Testis (tissue), 3 donors: Measurements from ENCODE around the gene SLIT3. TPM values are rescaled to one million over a fixed set of nuclear protein-coding genes. Genes with fewer than 3 reads are reported as not detected.

Experiments used
- DNase-seq: peaks from one replicate; pipeline ENCODE4 v3.0.0-alpha.2; 2019
- H3K27ac ChIP-seq, 2 donors: fragments of 200-600 bp; sonication (generic); one replicate each; pipeline ENCODE4 v1.5.1; 2019
- H3K27me3 ChIP-seq: fragments of 200-600 bp; sonication (generic); one replicate; pipeline ENCODE4 v1.5.1; 2019
- H3K36me3 ChIP-seq: fragments of 200-600 bp; sonication (generic); one replicate; pipeline ENCODE4 v1.5.1; 2017; ENCODE audit warnings: low read depth; ENCODE audit errors: missing control alignments
- H3K4me1 ChIP-seq: fragments of 200-600 bp; sonication (generic); one replicate; pipeline ENCODE4 v1.5.1; 2019
- H3K4me3 ChIP-seq, 2 donors: fragments of 200-600 bp; sonication (generic); one replicate each; pipeline ENCODE4 v1.5.1; 2017 to 2019
- H3K9me3 ChIP-seq: fragments of 200-600 bp; sonication (generic); one replicate; pipeline ENCODE4 v1.5.1; 2017
- CTCF ChIP-seq, 3 experiments: fragments of 450-650 bp in 2 of 3; fragments of 200-600 bp in 1 of 3; sonication (generic) in 1 of 3; IDR thresholded peaks; one replicate each; pipeline ENCODE4 v1.5.1; 2016 to 2019; ENCODE audit warnings: antibody characterized with exemption in 3 of 3, mild to moderate bottlenecking in 2 of 3, moderate library complexity in 1 of 3
- POLR2A ChIP-seq: fragments of 450-650 bp; IDR thresholded peaks from one replicate; pipeline ENCODE4 v1.6.1; 2017; ENCODE audit warnings: antibody characterized with exemption, mild to moderate bottlenecking, moderate library complexity
- WGBS, 2 donors: methylation state at CpG; one replicate each; pipeline ENCODE4 v1.1.5; 2018; 5-methylcytosine and 5-hydroxymethylcytosine counted together
- intact Hi-C: fragments of 100-400 bp; cut with DNase I; formaldehyde crosslinking; loops from one replicate; pipeline ENCODE4 v1.15.1; 2023; ENCODE audit warnings: low total_unique reads
- polyA plus RNA-seq: library from polyadenylated mRNA; stranded (reverse); fragments of 350-450 nt; fragmentation: Illumina TruSeq; extraction: RNeasy Lipid Tissue Mini Kit (QIAGEN cat#74804); gene quantifications from one replicate; pipeline ENCODE4 v1.2.3, GENCODE V29; 2014; ENCODE audit warnings: low read depth, low replicate concordance; ENCODE audit not compliant: insufficient read depth
- total RNA-seq, 2 donors: library from RNA; depleted of rRNA; stranded (reverse); fragments of >200 nt; gene quantifications; one replicate each; pipeline ENCODE4 v1.2.3, GENCODE V29; 2016

SLIT3 gene
- total and polyA plus RNA-seq, 3 donors from 2014 or later, result 4.8 to 23.2 (median 7.8) TPM

GRCh38 chr5:169258372-169259000, 42.5 kb downstream of the SLIT3 start:
- intact Hi-C loops, result no loop called here
- Histone ChIP-seq H3K27ac (no peak overlapping the region), H3K4me1 (no peaks in the 10 kb centered on the region), H3K9me3 (no peaks in the 10 kb centered on the region), H3K27me3 (no peaks in the 10 kb centered on the region), H3K36me3 (no peaks in the 10 kb centered on the region), H3K4me3 (no peak overlapping the region)
- no peak for DNase-seq
- WGBS, 2 donors, result 91 to 94% methylated on average over 1 of the region's 1 CpG
- TF ChIP-seq POLR2A, result no peak
- no peak for TF ChIP-seq CTCF (IDR thresholded peaks at IDR 0.05)

GRCh38 chr5:169256191-169256590, 44.7 kb downstream of the SLIT3 start:
- intact Hi-C loops, result no loop called here
- no peaks in the 10 kb centered on the region for H3K36me3 ChIP-seq

GRCh38 chr5:169253071-169253470, 47.9 kb downstream of the SLIT3 start:
- Histone ChIP-seq H3K4me3 (no peak overlapping the region), H3K27ac (no peak overlapping the region), H3K36me3 (no peaks in the 10 kb centered on the region), H3K27me3 (no peaks in the 10 kb centered on the region), H3K9me3 (no peaks in the 10 kb centered on the region), H3K4me1 (peaks cover 6% of the 10 kb centered on the region)
- intact Hi-C loops, result no loop called here
- no peak for TF ChIP-seq POLR2A
- DNase-seq, result no peak
- WGBS, 2 donors, result 91 to 96% methylated on average over 3 of the region's 3 CpGs

More at GRCh38 chr5:169256191-169256590, 44.7 kb downstream of the SLIT3 start:
- Histone ChIP-seq H3K27me3 (no peaks in the 10 kb centered on the region), H3K4me1 (no peaks in the 10 kb centered on the region), H3K27ac (no peak overlapping the region), H3K4me3 (no peak overlapping the region), H3K9me3 (no peaks in the 10 kb centered on the region)
- DNase-seq, result no peak
- WGBS, 2 donors, result 93 to 97% methylated on average over 5 of the region's 5 CpGs
- TF ChIP-seq POLR2A (no peak), CTCF (IDR thresholded peaks at IDR 0.05) (no peak)

- peaks cover 6% of the 10 kb centered on the region for H3K4me1 ChIP-seq
- no peak overlapping the region for H3K27ac ChIP-seq
- H3K4me3 ChIP-seq, result no peak overlapping the region
- intact Hi-C loops, result no loop called here
- H3K36me3 ChIP-seq, result no peaks in the 10 kb centered on the region
- WGBS, 2 donors, result 88 to 96% methylated on average over 8 of the region's 8 CpGs
- no peak for DNase-seq
- H3K9me3 ChIP-seq, result no peaks in the 10 kb centered on the region
- TF ChIP-seq POLR2A (no peak), CTCF (IDR thresholded peaks at IDR 0.05) (no peak)
- no peaks in the 10 kb centered on the region for H3K27me3 ChIP-seq
These were observed 49.4 kb downstream of the SLIT3 start for GRCh38 chr5:169251333-169252084.

- 63 to 65% methylated on average over 4 of the region's 4 CpGs for WGBS, 2 donors
- Histone ChIP-seq H3K36me3 (no peaks in the 10 kb centered on the region), H3K4me3 (no peak overlapping the region), H3K27me3 (no peaks in the 10 kb centered on the region), H3K27ac (no peak overlapping the region), H3K9me3 (no peaks in the 10 kb centered on the region), H3K4me1 (peaks cover 6% of the 10 kb centered on the region)
- TF ChIP-seq CTCF (IDR thresholded peaks at IDR 0.05), result no peak
- no peak for TF ChIP-seq POLR2A
- intact Hi-C loops, result no loop called here
- no peak for DNase-seq
These were observed 50.1 kb downstream of the SLIT3 start for GRCh38 chr5:169250887-169251286.
